ENCODE results near the gene ATOH7. TPM values are rescaled to one million over a fixed set of nuclear protein-coding genes. Genes with fewer than 3 reads are reported as not detected.
"Not testable (repeated sequence)": the region's sequence is repeated elsewhere in the genome, so short reads cannot be mapped to it uniquely, and the experiment has no call there.

The ATOH7 gene
- polyA plus RNA-seq, 3 donors: not detected

DNA sequence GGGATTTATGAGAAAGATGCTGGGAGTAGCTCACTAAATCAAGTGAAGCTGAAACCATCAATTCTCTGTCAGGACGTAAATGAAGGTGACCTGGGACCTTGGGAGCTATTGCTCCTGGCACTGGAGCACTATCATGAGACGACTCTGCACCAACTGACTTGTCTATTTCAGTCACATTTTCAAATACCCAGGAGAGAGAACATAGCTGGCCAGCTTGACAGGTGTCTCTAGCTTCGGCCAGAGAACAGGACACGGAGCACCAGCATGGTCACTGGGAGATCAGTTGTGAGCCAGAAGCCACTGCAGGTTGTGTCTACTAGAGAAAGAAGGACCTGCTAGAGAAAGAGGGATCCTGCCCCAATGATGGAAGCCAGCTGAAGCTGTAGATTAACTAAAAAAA lies 17.4 kb upstream of the ATOH7 start:
- no peaks in the 10 kb centered on the region for H3K9me3 ChIP-seq (replicated peaks in 1 of 2; ENCODE audit: control insufficient read depth in 1 of 2, insufficient read depth in 1 of 2, low read length in 2 of 2)
- no peak overlapping the region for H3K27ac Mint-ChIP-seq
- H4K20me1 ChIP-seq (ENCODE audit: insufficient read depth, low read length): no peaks in the 10 kb centered on the region
- no peak overlapping the region for H3K4me3 Mint-ChIP-seq
- intact Hi-C loops (cut with micrococcal nuclease): no loop called here
- no peaks in the 10 kb centered on the region for H3K27me3 Mint-ChIP-seq (ENCODE audit: low read depth in 3 of 3)
- H3K4me1 Mint-ChIP-seq: peaks cover 7% of the 10 kb centered on the region
- no peak overlapping the region for H3K4me3 ChIP-seq (replicated peaks in 1 of 3; ENCODE audit: low read depth in 2 of 3, low read length in 3 of 3)
- no peak overlapping the region for H2AFZ ChIP-seq (ENCODE audit: insufficient read depth, low read depth, low read length, poor library complexity, severe bottlenecking)
- no peaks in the 10 kb centered on the region for H3K27me3 ChIP-seq (ENCODE audit: control insufficient read depth in 2 of 2, insufficient read depth in 2 of 2, low read length in 2 of 2)
- H3K79me2 ChIP-seq (ENCODE audit: insufficient read depth, low read length): no peaks in the 10 kb centered on the region
- H3K36me3 Mint-ChIP-seq: no peaks in the 10 kb centered on the region
- no peaks in the 10 kb centered on the region for H3K36me3 ChIP-seq (replicated peaks in 1 of 2; ENCODE audit: control insufficient read depth in 1 of 2, insufficient read depth in 2 of 2, low read length in 2 of 2)
- DNase-seq: no peak
- no peak overlapping the region for H3K4me2 ChIP-seq (replicated peaks; ENCODE audit: extremely low read depth, low read length, poor library complexity, severe bottlenecking)
- no peak overlapping the region for H3K9ac ChIP-seq (ENCODE audit: insufficient read depth, low read length, poor library complexity, severe bottlenecking)
- TF ChIP-seq, protein P1, sequence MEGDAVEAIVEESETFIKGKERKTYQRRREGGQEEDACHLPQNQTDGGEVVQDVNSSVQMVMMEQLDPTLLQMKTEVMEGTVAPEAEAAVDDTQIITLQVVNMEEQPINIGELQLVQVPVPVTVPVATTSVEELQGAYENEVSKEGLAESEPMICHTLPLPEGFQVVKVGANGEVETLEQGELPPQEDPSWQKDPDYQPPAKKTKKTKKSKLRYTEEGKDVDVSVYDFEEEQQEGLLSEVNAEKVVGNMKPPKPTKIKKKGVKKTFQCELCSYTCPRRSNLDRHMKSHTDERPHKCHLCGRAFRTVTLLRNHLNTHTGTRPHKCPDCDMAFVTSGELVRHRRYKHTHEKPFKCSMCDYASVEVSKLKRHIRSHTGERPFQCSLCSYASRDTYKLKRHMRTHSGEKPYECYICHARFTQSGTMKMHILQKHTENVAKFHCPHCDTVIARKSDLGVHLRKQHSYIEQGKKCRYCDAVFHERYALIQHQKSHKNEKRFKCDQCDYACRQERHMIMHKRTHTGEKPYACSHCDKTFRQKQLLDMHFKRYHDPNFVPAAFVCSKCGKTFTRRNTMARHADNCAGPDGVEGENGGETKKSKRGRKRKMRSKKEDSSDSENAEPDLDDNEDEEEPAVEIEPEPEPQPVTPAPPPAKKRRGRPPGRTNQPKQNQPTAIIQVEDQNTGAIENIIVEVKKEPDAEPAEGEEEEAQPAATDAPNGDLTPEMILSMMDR (IDR thresholded peaks at IDR 0.05): no peak
- no peak overlapping the region for H3K27ac ChIP-seq (ENCODE audit: low read depth in 1 of 2, low read length in 2 of 2)
- peaks cover 0 to 2% (median 0%) of the 10 kb centered on the region in 7 donors for H3K9me3 Mint-ChIP-seq
- H3K4me1 ChIP-seq (ENCODE audit: control insufficient read depth in 1 of 2, insufficient read depth in 2 of 2, low read length in 2 of 2): no peaks in the 10 kb centered on the region
- WGBS (ENCODE audit: insufficient coverage): 97% methylated on average over 4 of the region's 4 CpGs

DNA sequence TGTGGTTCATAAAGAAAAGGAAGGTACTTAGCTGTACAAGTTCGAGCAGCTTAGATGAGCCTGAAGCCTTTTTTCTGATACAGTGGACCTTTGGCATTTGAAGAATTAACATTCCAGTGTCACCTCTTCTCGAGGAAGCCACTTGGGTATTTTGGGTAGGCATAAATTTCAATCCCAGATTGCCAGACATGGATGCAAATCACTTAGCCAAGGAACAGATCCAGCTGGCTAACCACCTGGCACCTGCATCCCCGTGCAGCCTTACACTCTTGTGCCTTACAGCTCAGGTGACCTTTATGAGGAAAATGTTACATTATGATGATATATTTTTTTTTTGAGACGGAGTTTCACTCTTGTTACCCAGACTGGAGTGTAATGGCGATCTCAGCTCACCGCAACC lies 16.0 kb upstream of the ATOH7 start:
- no peak overlapping the region for H3K4me2 ChIP-seq (replicated peaks; ENCODE audit: extremely low read depth, low read length, poor library complexity, severe bottlenecking)
- H3K4me1 ChIP-seq (ENCODE audit: control insufficient read depth in 1 of 2, insufficient read depth in 2 of 2, low read length in 2 of 2): no peaks in the 10 kb centered on the region
- Mint-ChIP-seq H3K9me3 (peaks cover 0 to 2% (median 0%) of the 10 kb centered on the region in 7 donors), H3K4me1 (peaks cover 7% of the 10 kb centered on the region), H3K27ac (no peak overlapping the region), H3K4me3 (no peak overlapping the region), H3K27me3 (ENCODE audit: low read depth in 3 of 3) (no peaks in the 10 kb centered on the region), H3K36me3 (no peaks in the 10 kb centered on the region)
- H2AFZ ChIP-seq (ENCODE audit: insufficient read depth, low read depth, low read length, poor library complexity, severe bottlenecking): no peak overlapping the region
- no peak overlapping the region for H3K27ac ChIP-seq (ENCODE audit: low read depth in 1 of 2, low read length in 2 of 2)
- H3K79me2 ChIP-seq (ENCODE audit: insufficient read depth, low read length): no peaks in the 10 kb centered on the region
- H3K4me3 ChIP-seq (replicated peaks in 1 of 3; ENCODE audit: low read depth in 2 of 3, low read length in 3 of 3): no peak overlapping the region
- 86% methylated on average over 1 of the region's 6 CpGs for WGBS (ENCODE audit: insufficient coverage)
- no peaks in the 10 kb centered on the region for H3K36me3 ChIP-seq (replicated peaks in 1 of 2; ENCODE audit: control insufficient read depth in 1 of 2, insufficient read depth in 2 of 2, low read length in 2 of 2)
- H4K20me1 ChIP-seq (ENCODE audit: insufficient read depth, low read length): no peaks in the 10 kb centered on the region
- H3K9me3 ChIP-seq (replicated peaks in 1 of 2; ENCODE audit: control insufficient read depth in 1 of 2, insufficient read depth in 1 of 2, low read length in 2 of 2): no peaks in the 10 kb centered on the region
- intact Hi-C loops (cut with micrococcal nuclease): no loop called here
- DNase-seq: no peak
- no peaks in the 10 kb centered on the region for H3K27me3 ChIP-seq (ENCODE audit: control insufficient read depth in 2 of 2, insufficient read depth in 2 of 2, low read length in 2 of 2)
- TF ChIP-seq, protein P1 (IDR thresholded peaks at IDR 0.05): no peak
- H3K9ac ChIP-seq (ENCODE audit: insufficient read depth, low read length, poor library complexity, severe bottlenecking): no peak overlapping the region

DNA sequence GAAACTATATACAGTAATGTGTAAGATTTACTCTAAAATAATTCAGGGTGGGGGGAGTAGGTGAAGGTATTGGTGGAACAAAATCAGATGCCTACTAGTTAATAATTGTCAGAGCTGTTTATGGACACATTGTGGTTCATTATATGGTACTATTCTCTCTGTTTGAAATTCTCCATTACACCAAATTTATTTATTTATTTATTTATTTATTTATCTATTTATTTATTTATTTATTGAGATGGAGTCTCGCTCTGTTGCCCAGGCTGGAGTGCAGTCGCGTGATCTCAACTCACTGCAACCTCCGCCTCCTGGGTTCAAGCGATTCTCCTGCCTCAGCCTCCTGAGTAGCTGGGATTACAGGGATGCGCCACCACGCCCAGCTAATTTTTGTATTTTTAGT lies 14.5 kb upstream of the ATOH7 start:
- intact Hi-C loops (cut with micrococcal nuclease): not testable (repeated sequence)

More for the DNA sequence above, 14.5 kb upstream of the ATOH7 start:
- not testable (repeated sequence) for H3K79me2 ChIP-seq (ENCODE audit: insufficient read depth, low read length); H3K9me3 ChIP-seq (replicated peaks in 1 of 2; ENCODE audit: control insufficient read depth in 1 of 2, insufficient read depth in 1 of 2, low read length in 2 of 2); H4K20me1 ChIP-seq (ENCODE audit: insufficient read depth, low read length); H3K4me1 ChIP-seq (ENCODE audit: control insufficient read depth in 1 of 2, insufficient read depth in 2 of 2, low read length in 2 of 2); H3K4me2 ChIP-seq (replicated peaks; ENCODE audit: extremely low read depth, low read length, poor library complexity, severe bottlenecking); H3K4me3 ChIP-seq (replicated peaks in 1 of 3; ENCODE audit: low read depth in 2 of 3, low read length in 3 of 3); H3K9ac ChIP-seq (ENCODE audit: insufficient read depth, low read length, poor library complexity, severe bottlenecking); H3K27me3 ChIP-seq (ENCODE audit: control insufficient read depth in 2 of 2, insufficient read depth in 2 of 2, low read length in 2 of 2); DNase-seq; H3K36me3 ChIP-seq (replicated peaks in 1 of 2; ENCODE audit: control insufficient read depth in 1 of 2, insufficient read depth in 2 of 2, low read length in 2 of 2); H3K4me3 Mint-ChIP-seq; H3K27ac ChIP-seq (ENCODE audit: low read depth in 1 of 2, low read length in 2 of 2); H3K36me3 Mint-ChIP-seq; H2AFZ ChIP-seq (ENCODE audit: insufficient read depth, low read depth, low read length, poor library complexity, severe bottlenecking); H3K4me1 Mint-ChIP-seq; H3K27me3 Mint-ChIP-seq (ENCODE audit: low read depth in 3 of 3); H3K9me3 Mint-ChIP-seq; H3K27ac Mint-ChIP-seq
- 100% methylated on average over 5 of the region's 7 CpGs for WGBS (ENCODE audit: insufficient coverage)

Data from CD14-positive monocyte (primary cell).